ENCODE results near the gene RELN. TPM values are rescaled to one million over a fixed set of nuclear protein-coding genes. Genes with fewer than 3 reads are reported as not detected.

RELN gene
- total and polyA plus RNA-seq, 2 of the 13 experiments (the other 11 are each of a cell fraction or from before 2014, with no cell fraction given), result 315 to 332 TPM

DNA sequence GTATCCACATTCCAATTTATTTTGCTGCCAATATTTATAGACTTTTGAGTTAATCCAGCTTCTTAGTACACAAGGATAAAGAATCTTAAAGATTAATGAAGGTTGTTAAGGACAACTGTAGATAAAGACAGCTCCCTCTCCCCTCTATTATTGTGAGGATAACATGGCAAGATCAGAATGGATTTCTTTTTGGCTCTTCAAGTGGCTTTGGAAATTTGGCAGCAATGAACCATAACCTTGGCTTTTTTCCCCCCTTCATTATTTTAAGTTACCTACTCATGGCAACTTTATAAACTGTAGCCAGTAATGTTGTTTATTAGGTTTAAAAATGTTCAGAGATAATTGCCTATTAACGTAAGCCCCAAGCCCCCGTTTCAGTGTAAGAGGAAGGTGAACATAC is 412.4 kb downstream of the RELN start:
- Histone ChIP-seq H3K79me2 (ENCODE audit: insufficient read depth, low read length) (no peaks in the 10 kb centered on the region), H3K9ac (ENCODE audit: insufficient read depth, low read depth, low read length) (no peak overlapping the region), H3K27me3 (ENCODE audit: control insufficient read depth in 1 of 2, insufficient read depth in 2 of 2, low read length in 2 of 2) (no peaks in the 10 kb centered on the region; a peak in 1 of 5 replicates), H3K36me3 (replicated peaks in 1 of 2; ENCODE audit: control insufficient read depth in 1 of 2, insufficient read depth in 2 of 2, low read length in 2 of 2) (peaks cover 0 to 11% of the 10 kb centered on the region in 2 experiments; a peak in 2 of 5 replicates), H3K9me3 (ENCODE audit: low read length) (no peaks in the 10 kb centered on the region), H4K20me1 (ENCODE audit: insufficient read depth, low read length) (no peaks in the 10 kb centered on the region), H2AFZ (ENCODE audit: low read length) (no peak overlapping the region), H3K4me3 (replicated peaks in 1 of 3; ENCODE audit: insufficient read depth in 1 of 3, low read depth in 2 of 3, low read length in 3 of 3) (no peak overlapping the region), H3K4me2 (ENCODE audit: low read depth, low read length) (no peak overlapping the region), H3K27ac (ENCODE audit: extremely low read length, insufficient read depth, low read length) (no peak overlapping the region), H3K4me1 (ENCODE audit: insufficient read depth, low read length) (peaks cover under 1% of the 10 kb centered on the region; the same call in 1 of the 2 replicates)
- CTCF ChIA-PET (ENCODE audit: low intra/inter-chr PET ratio, low total read pairs), result no interaction called here
- TF ChIP-seq ZNF776 (CRISPR knock-in tag; IDR thresholded peaks at IDR 0.05) (no peak), PAWR (CRISPR knock-in tag; IDR thresholded peaks at IDR 0.05; ENCODE audit: borderline replicate concordance) (no peak), ZNF225 (CRISPR knock-in tag; IDR thresholded peaks at IDR 0.05) (no peak), ZNF841 (CRISPR knock-in tag; IDR thresholded peaks at IDR 0.05; ENCODE audit: borderline replicate concordance) (no peak), ARHGAP35 (CRISPR knock-in tag; IDR thresholded peaks at IDR 0.05; ENCODE audit: borderline replicate concordance) (no peak), ERF (CRISPR knock-in tag; IDR thresholded peaks at IDR 0.05) (no peak), POGZ (CRISPR knock-in tag; IDR thresholded peaks at IDR 0.05) (no peak)
- BruUV-seq (replicated peaks), result no TSS peak
- 87% methylated on average over 2 of the region's 2 CpGs for WGBS (ENCODE audit: low lambda C conversion rate)
- DNase-seq (ENCODE audit: low spot score), result no peak
- POLR2A ChIA-PET, result no interaction called here
- in situ Hi-C loops (cut with HindIII; ENCODE audit: extremely low pct_ligation_motif_present, low pct_unique_long_range_greater_than_20kb), result no loop called here
- no peak for ATAC-seq
- intact Hi-C loops (cut with micrococcal nuclease; ENCODE audit: unreplicated experiment), result no loop called here
- FAIRE-seq, result no peak

GRCh38 chr7:103576641-103577040 is 412.8 kb downstream of the RELN start:
- ATAC-seq, result no peak
- H3K27me3 ChIP-seq (ENCODE audit: control insufficient read depth in 1 of 2, insufficient read depth in 2 of 2, low read length in 2 of 2), result no peaks in the 10 kb centered on the region; a peak in 1 of 5 replicates
- no peak overlapping the region for H3K9ac ChIP-seq (ENCODE audit: insufficient read depth, low read depth, low read length)
- no peak overlapping the region for H3K4me2 ChIP-seq (ENCODE audit: low read depth, low read length)
- WGBS (ENCODE audit: low lambda C conversion rate), result 93% methylated on average over 5 of the region's 5 CpGs
- H3K79me2 ChIP-seq (ENCODE audit: insufficient read depth, low read length), result no peaks in the 10 kb centered on the region
- FAIRE-seq, result no peak
- ChIA-PET CTCF (ENCODE audit: low intra/inter-chr PET ratio, low total read pairs) (no interaction called here), POLR2A (no interaction called here)
- no peak overlapping the region for H3K27ac ChIP-seq (ENCODE audit: extremely low read length, insufficient read depth, low read length)
- H3K4me1 ChIP-seq (ENCODE audit: insufficient read depth, low read length), result peaks cover 5% of the 10 kb centered on the region; the same call in 1 of the 2 replicates
- no TSS peak for BruUV-seq (replicated peaks)
- H3K4me3 ChIP-seq (replicated peaks in 1 of 3; ENCODE audit: insufficient read depth in 1 of 3, low read depth in 2 of 3, low read length in 3 of 3), result no peak overlapping the region
- in situ Hi-C loops (cut with HindIII; ENCODE audit: extremely low pct_ligation_motif_present, low pct_unique_long_range_greater_than_20kb), result no loop called here
- peaks cover 0 to 11% of the 10 kb centered on the region in 2 experiments; a peak in 2 of 5 replicates for H3K36me3 ChIP-seq (replicated peaks in 1 of 2; ENCODE audit: control insufficient read depth in 1 of 2, insufficient read depth in 2 of 2, low read length in 2 of 2)
- H4K20me1 ChIP-seq (ENCODE audit: insufficient read depth, low read length), result no peaks in the 10 kb centered on the region
- H2AFZ ChIP-seq (ENCODE audit: low read length), result no peak overlapping the region
- intact Hi-C loops (cut with micrococcal nuclease; ENCODE audit: unreplicated experiment), result no loop called here
- H3K9me3 ChIP-seq (ENCODE audit: low read length), result no peaks in the 10 kb centered on the region
- DNase-seq (ENCODE audit: low spot score), result no peak
- TF ChIP-seq ZNF776 (CRISPR knock-in tag; IDR thresholded peaks at IDR 0.05) (no peak), NONO (IDR thresholded peaks at IDR 0.05) (no peak), NONO (CRISPR knock-in tag; conservative IDR thresholded peaks at IDR 0.05) (no peak), XRCC5 (optimal IDR thresholded peaks at IDR 0.05; ENCODE audit: low read length) (no peak), NFIC (IDR thresholded peaks at IDR 0.05; ENCODE audit: low read length) (no peak)
- TF ChIP-seq, protein P1, sequence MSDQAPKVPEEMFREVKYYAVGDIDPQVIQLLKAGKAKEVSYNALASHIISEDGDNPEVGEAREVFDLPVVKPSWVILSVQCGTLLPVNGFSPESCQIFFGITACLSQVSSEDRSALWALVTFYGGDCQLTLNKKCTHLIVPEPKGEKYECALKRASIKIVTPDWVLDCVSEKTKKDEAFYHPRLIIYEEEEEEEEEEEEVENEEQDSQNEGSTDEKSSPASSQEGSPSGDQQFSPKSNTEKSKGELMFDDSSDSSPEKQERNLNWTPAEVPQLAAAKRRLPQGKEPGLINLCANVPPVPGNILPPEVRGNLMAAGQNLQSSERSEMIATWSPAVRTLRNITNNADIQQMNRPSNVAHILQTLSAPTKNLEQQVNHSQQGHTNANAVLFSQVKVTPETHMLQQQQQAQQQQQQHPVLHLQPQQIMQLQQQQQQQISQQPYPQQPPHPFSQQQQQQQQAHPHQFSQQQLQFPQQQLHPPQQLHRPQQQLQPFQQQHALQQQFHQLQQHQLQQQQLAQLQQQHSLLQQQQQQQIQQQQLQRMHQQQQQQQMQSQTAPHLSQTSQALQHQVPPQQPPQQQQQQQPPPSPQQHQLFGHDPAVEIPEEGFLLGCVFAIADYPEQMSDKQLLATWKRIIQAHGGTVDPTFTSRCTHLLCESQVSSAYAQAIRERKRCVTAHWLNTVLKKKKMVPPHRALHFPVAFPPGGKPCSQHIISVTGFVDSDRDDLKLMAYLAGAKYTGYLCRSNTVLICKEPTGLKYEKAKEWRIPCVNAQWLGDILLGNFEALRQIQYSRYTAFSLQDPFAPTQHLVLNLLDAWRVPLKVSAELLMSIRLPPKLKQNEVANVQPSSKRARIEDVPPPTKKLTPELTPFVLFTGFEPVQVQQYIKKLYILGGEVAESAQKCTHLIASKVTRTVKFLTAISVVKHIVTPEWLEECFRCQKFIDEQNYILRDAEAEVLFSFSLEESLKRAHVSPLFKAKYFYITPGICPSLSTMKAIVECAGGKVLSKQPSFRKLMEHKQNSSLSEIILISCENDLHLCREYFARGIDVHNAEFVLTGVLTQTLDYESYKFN (CRISPR knock-in tag; conservative IDR thresholded peaks at IDR 0.05), result no peak
